HL-60 (cell line): ENCODE measurements around the gene GRK5.

Experiments used
- GABPA ChIP-seq: IDR thresholded peaks from 2 replicates; pipeline ENCODE4 v1.6.1; 2012; ENCODE audit warnings: low read depth
- POLR2AphosphoS5 ChIP-seq: IDR thresholded peaks from 2 replicates; pipeline ENCODE4 v1.6.1; 2012; ENCODE audit warnings: low read depth
- TF ChIP-seq, protein P1 (sequence below): IDR thresholded peaks from one replicate; pipeline ENCODE4 v1.5.1; 2011; ENCODE audit warnings: low read length, control low read depth, inconsistent platforms; ENCODE audit not compliant: insufficient read depth
- TF ChIP-seq, protein P2 (sequence below): IDR thresholded peaks from 2 replicates; pipeline ENCODE4 v1.6.1; 2012; ENCODE audit warnings: low read depth; ENCODE audit not compliant: insufficient replicate concordance

DNA sequence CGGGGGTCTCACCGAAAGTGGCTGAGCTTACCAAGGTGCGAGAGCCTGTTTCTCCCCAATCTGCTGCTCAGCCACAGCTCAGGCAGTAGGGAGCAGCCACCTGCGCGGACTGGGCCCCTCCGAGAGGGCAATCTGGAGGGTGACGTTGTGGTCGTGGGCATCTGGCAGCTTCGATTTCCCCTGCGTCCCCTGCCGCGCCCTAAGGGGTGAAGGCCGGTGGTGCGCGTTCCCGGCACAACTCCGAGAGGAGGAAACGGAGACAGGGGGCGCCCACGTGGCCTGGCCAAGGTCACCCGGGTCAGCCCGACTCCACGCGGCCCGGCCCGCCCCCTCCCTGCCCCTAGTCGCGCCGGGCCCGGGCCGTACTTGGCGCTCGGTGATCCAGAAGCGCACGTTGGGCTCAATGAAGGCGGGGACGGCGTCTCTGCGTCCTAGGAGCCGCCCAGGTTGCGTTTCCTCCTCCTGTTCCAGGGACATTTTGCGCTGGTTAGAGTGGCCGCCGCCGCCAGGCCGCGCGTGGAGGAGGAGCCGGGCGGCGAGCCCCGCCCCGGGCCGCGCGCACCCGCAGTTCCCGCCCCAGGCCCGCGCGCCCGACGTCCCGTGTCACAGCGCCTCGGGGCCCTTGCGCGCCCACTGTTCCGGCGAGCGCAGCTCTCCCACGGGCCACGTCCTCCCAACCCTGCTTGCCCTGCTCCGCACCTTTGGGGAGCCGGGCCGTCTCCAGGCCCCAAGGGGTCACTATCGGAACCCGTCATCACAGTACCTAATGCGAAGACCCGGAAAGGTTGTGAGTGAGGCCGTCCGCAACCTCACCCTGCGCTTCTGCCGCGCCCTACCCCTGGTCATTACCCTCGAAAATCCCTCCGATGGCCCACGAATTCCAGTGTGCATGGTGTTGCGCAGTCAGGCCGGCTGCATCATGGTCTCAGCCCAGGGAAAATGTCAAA lies 41.9 kb upstream of the GRK5 start, which contains the start of gene SFXN4:
- TF ChIP-seq, protein P1, sequence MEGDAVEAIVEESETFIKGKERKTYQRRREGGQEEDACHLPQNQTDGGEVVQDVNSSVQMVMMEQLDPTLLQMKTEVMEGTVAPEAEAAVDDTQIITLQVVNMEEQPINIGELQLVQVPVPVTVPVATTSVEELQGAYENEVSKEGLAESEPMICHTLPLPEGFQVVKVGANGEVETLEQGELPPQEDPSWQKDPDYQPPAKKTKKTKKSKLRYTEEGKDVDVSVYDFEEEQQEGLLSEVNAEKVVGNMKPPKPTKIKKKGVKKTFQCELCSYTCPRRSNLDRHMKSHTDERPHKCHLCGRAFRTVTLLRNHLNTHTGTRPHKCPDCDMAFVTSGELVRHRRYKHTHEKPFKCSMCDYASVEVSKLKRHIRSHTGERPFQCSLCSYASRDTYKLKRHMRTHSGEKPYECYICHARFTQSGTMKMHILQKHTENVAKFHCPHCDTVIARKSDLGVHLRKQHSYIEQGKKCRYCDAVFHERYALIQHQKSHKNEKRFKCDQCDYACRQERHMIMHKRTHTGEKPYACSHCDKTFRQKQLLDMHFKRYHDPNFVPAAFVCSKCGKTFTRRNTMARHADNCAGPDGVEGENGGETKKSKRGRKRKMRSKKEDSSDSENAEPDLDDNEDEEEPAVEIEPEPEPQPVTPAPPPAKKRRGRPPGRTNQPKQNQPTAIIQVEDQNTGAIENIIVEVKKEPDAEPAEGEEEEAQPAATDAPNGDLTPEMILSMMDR, result no peak
- TF ChIP-seq, protein P2, sequence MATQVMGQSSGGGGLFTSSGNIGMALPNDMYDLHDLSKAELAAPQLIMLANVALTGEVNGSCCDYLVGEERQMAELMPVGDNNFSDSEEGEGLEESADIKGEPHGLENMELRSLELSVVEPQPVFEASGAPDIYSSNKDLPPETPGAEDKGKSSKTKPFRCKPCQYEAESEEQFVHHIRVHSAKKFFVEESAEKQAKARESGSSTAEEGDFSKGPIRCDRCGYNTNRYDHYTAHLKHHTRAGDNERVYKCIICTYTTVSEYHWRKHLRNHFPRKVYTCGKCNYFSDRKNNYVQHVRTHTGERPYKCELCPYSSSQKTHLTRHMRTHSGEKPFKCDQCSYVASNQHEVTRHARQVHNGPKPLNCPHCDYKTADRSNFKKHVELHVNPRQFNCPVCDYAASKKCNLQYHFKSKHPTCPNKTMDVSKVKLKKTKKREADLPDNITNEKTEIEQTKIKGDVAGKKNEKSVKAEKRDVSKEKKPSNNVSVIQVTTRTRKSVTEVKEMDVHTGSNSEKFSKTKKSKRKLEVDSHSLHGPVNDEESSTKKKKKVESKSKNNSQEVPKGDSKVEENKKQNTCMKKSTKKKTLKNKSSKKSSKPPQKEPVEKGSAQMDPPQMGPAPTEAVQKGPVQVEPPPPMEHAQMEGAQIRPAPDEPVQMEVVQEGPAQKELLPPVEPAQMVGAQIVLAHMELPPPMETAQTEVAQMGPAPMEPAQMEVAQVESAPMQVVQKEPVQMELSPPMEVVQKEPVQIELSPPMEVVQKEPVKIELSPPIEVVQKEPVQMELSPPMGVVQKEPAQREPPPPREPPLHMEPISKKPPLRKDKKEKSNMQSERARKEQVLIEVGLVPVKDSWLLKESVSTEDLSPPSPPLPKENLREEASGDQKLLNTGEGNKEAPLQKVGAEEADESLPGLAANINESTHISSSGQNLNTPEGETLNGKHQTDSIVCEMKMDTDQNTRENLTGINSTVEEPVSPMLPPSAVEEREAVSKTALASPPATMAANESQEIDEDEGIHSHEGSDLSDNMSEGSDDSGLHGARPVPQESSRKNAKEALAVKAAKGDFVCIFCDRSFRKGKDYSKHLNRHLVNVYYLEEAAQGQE, result no peak
- TF ChIP-seq POLR2AphosphoS5 (peak; percentile 62; the same call in 1 of the 2 replicates), GABPA (no peak)
